PFSK-1 (cell line): Measurements from ENCODE around the gene CAMK1D.

Source experiments
- FOXP2 ChIP-seq: optimal IDR thresholded peaks from 2 replicates; pipeline ENCODE3; 2011; ENCODE audit warnings: borderline replicate concordance, control low read depth, inconsistent platforms; ENCODE audit not compliant: insufficient read depth; ENCODE audit errors: extremely low read length, extremely low read depth
- POLR2AphosphoS5 ChIP-seq: IDR thresholded peaks from 2 replicates; pipeline ENCODE4 v1.6.1; 2012; ENCODE audit warnings: low read depth, mild to moderate bottlenecking, control low read depth, low read length, moderate library complexity
- SIN3A ChIP-seq: IDR thresholded peaks from 2 replicates; pipeline ENCODE4 v1.6.1; 2012; ENCODE audit warnings: mild to moderate bottlenecking, low read length, moderate library complexity, borderline replicate concordance; ENCODE audit not compliant: insufficient read depth
- TAF1 ChIP-seq: IDR thresholded peaks from 2 replicates; pipeline ENCODE4 v1.6.1; 2012; ENCODE audit warnings: low read length, control low read depth, borderline replicate concordance; ENCODE audit not compliant: insufficient read depth
- TF ChIP-seq, protein P1 (sequence below), 2 experiments: IDR thresholded peaks; 2 replicates each; pipeline versions ENCODE4 v1.6.1 to v1.8.0; 2011 to 2012; ENCODE audit warnings: low read depth in 2 of 2, low read length in 2 of 2, control low read depth in 1 of 2, inconsistent platforms in 1 of 2, mild to moderate bottlenecking in 1 of 2, moderate library complexity in 1 of 2; ENCODE audit not compliant: insufficient read depth in 1 of 2

Gene CAMK1D

DNA sequence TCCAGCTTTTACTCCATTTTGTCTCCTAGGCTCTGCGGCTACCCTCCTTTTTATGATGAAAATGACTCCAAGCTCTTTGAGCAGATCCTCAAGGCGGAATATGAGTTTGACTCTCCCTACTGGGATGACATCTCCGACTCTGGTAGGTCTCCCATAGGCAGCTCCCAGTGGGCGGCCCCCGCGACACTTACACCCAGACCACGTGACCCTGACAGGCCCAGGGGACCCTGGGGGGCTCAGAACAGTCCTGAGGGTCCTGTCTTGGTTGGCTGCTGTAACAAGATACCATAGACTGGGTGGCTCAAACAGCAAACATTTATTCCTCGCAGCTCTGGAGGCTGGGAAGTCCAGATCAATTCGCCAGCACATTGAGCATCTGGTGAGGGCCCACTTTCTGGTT lies 464.8 kb downstream of the CAMK1D start:
- TF ChIP-seq, protein P1, sequence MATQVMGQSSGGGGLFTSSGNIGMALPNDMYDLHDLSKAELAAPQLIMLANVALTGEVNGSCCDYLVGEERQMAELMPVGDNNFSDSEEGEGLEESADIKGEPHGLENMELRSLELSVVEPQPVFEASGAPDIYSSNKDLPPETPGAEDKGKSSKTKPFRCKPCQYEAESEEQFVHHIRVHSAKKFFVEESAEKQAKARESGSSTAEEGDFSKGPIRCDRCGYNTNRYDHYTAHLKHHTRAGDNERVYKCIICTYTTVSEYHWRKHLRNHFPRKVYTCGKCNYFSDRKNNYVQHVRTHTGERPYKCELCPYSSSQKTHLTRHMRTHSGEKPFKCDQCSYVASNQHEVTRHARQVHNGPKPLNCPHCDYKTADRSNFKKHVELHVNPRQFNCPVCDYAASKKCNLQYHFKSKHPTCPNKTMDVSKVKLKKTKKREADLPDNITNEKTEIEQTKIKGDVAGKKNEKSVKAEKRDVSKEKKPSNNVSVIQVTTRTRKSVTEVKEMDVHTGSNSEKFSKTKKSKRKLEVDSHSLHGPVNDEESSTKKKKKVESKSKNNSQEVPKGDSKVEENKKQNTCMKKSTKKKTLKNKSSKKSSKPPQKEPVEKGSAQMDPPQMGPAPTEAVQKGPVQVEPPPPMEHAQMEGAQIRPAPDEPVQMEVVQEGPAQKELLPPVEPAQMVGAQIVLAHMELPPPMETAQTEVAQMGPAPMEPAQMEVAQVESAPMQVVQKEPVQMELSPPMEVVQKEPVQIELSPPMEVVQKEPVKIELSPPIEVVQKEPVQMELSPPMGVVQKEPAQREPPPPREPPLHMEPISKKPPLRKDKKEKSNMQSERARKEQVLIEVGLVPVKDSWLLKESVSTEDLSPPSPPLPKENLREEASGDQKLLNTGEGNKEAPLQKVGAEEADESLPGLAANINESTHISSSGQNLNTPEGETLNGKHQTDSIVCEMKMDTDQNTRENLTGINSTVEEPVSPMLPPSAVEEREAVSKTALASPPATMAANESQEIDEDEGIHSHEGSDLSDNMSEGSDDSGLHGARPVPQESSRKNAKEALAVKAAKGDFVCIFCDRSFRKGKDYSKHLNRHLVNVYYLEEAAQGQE (IDR thresholded peaks at IDR 0.05; ENCODE audit: insufficient read depth in 1 of 2, low read depth in 2 of 2, low read length in 2 of 2): no peak
- no peak for TF ChIP-seq POLR2AphosphoS5
- TF ChIP-seq FOXP2: no peak
- no peak for TF ChIP-seq SIN3A
- TF ChIP-seq TAF1: no peak

DNA sequence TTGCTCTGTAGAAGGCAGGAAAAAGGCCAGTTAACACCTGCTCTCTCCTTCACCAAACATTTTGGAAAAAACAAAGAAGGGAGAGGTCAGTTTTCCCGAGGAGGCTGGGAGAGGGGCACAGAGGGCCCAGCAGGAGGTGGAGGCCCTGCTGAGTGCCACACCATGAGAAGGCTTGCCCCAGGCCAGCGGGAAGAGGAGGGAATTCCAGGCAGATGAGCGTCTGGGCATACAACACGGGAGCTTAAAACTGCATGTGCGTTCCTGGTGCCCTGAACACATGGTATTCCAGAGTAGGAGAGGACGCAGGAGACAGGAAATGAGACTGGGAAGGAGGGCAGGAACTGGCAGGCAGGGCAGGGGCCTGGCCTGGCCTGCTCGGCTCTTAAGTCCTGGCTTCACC lies 469.7 kb downstream of the CAMK1D start:
- TF ChIP-seq, protein P1 (IDR thresholded peaks at IDR 0.05; ENCODE audit: insufficient read depth in 1 of 2, low read depth in 2 of 2, low read length in 2 of 2): no peak
- TF ChIP-seq FOXP2 (no peak), POLR2AphosphoS5 (no peak), TAF1 (no peak), SIN3A (no peak)

DNA sequence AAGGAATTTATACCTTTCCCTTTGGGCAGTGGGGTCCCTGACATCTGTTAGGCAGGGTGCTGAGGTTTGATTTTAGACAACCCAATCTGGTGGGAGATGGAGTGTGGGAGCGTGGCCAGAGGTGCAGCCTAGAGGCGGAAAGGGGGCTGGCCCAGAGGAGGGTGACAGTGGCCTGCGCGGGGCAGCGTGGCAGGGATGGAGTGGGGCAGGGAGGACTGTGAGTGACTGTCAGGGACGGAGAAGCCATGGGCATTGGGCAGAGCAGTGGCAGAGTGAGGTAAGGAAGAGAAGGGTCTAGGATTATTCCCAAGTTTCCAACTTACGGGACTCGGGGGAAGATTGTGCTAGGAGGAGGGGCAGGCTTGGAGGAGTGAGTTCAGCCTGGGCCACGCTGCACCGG lies 470.3 kb downstream of the CAMK1D start:
- TF ChIP-seq SIN3A (no peak), POLR2AphosphoS5 (no peak), FOXP2 (no peak), TAF1 (no peak)
- TF ChIP-seq, protein P1 (IDR thresholded peaks at IDR 0.05; ENCODE audit: insufficient read depth in 1 of 2, low read depth in 2 of 2, low read length in 2 of 2): no peak

DNA sequence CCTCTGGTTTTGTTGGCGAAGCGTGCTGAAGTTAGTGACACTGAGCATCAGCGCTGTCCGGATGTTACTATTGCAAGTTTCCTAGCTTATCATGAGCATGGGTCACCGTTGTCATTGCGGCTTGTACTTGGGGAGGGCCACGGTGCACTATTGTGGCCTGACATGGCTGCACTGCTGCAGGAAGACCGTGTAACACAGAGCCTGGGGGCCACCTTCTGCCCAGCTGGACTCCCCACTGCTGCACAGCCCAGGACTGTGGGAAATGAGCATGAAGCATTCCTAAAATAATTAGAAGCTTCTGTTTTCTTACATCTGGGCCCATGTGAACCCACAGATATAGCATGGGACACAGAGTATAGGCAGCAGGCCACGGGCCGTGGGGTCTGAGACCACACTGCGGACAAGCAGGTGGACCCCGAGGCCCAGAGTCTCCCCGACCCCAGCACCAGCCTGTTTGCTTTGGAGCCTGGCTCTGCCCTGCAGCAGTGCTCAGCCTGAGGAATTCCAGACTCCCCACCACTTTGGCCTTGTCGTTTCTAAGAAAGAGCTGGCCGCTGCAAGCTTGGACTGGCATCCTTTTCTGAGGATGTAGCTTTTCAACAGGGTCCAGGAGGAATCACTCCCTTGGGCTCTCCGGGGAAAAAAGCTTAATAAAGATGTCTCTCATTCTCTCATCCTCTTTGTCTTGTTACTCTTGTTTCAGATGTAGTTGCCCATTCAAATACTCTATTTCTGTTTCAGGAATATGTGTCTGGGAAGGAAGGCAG lies 473.0 kb downstream of the CAMK1D start:
- TF ChIP-seq TAF1 (no peak), POLR2AphosphoS5 (no peak), SIN3A (no peak), FOXP2 (no peak)
- TF ChIP-seq, protein P1 (IDR thresholded peaks at IDR 0.05; ENCODE audit: insufficient read depth in 1 of 2, low read depth in 2 of 2, low read length in 2 of 2): no peak
